ENCODE data around the gene RPS21.

The RPS21 gene

DNA sequence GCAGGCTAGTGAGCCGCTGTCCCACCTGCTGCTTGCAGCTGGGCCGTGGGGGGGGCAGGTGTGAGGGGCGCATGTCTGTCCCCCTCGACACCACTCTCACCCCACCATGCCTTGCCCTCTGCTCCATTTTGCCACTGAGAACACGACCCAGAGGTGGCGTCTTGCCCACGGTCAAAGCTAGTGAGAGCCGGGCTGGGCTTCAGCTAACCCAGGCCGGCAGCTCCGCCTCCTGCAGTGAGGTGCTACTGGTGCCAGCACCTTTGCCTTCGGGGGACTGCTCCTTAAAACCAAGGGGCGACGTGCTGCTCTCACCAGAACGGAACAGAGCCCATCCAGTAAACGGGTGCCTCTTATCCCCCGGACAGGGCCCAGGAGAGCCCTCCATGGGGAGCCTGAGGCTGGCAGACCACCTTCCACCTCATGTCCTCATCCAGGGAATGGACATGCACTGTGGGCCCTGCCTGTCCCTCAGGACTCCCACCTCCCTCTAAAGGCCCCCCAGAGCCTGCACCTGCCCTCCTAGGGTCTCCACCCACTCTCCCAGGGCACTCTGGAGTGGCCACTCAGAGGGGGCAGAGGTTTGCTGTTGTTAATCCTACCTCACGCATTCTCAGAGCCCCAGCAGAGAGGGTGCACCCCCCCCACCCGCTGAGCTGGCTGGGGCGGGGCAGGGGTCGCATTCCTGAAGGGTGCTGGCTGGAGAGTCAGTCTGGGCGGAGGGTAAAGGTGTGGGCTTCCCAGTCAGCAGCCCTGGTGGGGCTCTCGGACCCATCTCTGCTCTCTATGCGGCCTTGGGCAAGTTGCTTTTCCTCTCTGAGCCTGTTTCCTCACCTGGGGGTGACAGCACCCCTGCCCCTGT lies 37.6 kb downstream of the RPS21 start:
- TF ChIP-seq, protein P1, sequence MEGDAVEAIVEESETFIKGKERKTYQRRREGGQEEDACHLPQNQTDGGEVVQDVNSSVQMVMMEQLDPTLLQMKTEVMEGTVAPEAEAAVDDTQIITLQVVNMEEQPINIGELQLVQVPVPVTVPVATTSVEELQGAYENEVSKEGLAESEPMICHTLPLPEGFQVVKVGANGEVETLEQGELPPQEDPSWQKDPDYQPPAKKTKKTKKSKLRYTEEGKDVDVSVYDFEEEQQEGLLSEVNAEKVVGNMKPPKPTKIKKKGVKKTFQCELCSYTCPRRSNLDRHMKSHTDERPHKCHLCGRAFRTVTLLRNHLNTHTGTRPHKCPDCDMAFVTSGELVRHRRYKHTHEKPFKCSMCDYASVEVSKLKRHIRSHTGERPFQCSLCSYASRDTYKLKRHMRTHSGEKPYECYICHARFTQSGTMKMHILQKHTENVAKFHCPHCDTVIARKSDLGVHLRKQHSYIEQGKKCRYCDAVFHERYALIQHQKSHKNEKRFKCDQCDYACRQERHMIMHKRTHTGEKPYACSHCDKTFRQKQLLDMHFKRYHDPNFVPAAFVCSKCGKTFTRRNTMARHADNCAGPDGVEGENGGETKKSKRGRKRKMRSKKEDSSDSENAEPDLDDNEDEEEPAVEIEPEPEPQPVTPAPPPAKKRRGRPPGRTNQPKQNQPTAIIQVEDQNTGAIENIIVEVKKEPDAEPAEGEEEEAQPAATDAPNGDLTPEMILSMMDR (IDR thresholded peaks at IDR 0.05) = no peak

- TF ChIP-seq, protein P1 (IDR thresholded peaks at IDR 0.05) = no peak
These were observed 38.6 kb downstream of the RPS21 start for GRCh38 chr20:62425281-62426058.

GRCh38 chr20:62426699-62427131 lies 39.8 kb downstream of the RPS21 start:
- TF ChIP-seq, protein P1 (IDR thresholded peaks at IDR 0.05) = no peak

DNA sequence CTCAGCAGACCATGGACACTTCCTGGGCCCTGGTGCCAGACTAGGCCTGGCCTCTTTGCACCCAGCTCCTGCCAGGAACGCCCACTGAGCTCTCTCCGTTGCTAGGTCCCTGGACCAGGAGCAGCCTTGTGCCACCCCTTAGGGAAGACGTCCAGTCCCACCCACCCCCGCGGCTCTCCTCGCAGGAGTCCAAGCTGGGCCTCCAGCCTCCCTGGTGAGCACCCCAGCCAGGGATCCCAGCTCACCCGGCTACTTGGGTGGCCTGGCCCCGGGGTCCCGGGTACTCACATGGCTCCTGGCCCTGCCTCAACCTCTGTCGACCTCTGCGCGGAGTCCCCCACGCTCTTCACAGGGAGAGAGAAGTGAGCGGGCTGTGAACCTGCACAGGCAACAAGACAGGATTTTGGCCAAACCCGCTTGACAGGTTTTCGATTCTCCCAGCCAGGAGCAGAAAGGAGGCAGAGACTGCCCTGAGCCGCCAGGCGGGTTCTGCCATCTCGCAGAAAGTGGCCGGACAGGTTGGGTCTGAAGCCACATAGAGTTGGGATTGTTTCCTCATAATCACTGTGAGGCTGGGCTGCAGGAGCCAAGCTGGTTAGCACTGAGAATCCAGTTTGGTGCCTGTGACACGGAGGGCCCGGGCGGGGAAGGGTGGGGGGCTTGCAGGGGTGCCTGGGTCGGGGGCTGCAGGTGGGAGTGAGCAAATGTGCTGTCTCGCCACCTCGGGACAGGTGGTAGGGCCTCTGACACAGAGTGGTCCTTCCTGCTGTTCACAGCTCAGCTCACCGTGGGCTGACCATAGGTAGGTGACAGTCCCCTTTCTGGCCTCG lies 40.5 kb downstream of the RPS21 start, which contains the start of gene RBBP8NL:
Gene RBBP8NL, minus strand, starts transcription at position 368 of the 830 bp plus-strand sequence. CDS start 7,892 bp downstream, outside the sequence.
- TF ChIP-seq, protein P1 (IDR thresholded peaks at IDR 0.05) = no peak; the same call in 1 of the 2 replicates

DNA sequence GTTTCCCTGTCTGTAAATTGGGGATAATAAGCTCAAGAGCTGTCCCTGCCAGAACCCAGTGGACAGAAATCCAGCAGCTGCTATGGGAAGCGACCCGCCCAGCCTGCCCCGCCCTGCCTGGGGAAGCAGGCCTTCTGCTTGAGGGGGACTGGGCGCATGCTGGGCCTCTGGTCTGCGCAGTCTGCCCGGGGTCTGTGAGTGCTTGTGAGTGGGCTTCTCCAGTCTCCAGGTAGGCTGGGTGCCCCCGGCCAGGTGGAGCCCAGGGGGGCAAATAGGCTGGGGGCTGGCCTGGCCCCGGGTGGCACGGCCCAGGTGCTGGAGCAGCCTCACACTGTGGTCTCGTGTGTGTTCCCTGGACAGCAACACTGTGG lies 41.1 kb downstream of the RPS21 start:
- TF ChIP-seq, protein P1 (IDR thresholded peaks at IDR 0.05) = no peak

DNA sequence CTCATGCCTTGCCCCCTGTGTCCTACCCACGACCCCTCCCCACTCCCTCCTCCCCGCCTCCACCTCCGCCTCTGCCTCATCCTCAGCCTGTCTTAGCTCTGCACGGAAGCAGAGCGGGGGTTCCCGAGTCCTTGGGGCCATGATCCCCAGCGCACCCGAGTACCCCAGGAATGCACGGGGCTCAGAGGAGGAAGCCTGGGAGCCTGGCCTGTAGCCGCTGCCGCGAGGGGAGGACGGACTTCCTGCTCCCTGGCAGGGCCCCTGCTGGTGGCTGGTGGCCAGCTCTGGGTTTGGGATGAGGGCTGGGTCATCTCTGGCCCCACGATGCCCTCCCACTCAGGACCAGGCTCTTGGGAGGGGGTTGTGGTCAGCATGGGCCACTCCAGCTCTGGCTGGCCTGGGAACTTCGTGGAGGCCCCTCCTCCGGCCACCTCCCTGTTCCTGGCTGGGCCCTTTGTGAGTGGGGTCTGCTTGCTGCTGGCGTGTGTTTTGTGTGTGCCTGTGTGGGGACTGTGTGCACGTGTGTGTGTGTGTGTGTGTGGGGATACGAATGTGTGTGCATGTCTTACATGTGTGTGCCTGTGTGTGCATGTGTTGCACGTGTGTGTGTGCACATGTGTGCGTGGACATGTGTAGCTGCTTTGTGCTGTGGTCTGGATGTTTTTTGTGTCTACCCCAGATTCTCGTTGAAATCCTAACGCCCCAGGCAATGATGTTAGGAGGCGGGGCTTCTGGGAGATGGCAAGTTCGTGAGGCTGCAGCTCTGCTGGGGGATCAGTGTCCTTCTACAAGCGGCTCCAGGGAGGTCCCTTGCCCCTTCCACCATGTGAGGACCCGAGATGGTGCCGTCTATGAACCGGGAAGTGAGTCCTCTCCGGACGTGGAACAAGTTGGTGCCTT lies 41.7 kb downstream of the RPS21 start:
- TF ChIP-seq, protein P1 (IDR thresholded peaks at IDR 0.05) = no peak
